ENCODE measurements around the gene PAX4. TPM values are rescaled to one million over a fixed set of nuclear protein-coding genes. Genes with fewer than 3 reads are reported as not detected.

The PAX4 gene
- not detected for total RNA-seq

GRCh38 chr7:127618042-127618441 lies at the start of gene PAX4:
PAX4 (minus strand) TSS chr7:127618142; CDS start chr7:127615928, 2,214 bp downstream.

GRCh38 chr7:127651556-127652332 lies 33.8 kb upstream of the PAX4 start, which contains the start of gene SND1:
SND1 (plus strand) TSS chr7:127652194; CDS start chr7:127652374, 180 bp downstream.

GRCh38 chr7:127588019-127588696 lies 29.8 kb downstream of the PAX4 start, which contains the start of gene ARF5:
ARF5 (plus strand) TSS chr7:127588411; CDS start chr7:127588499, 88 bp downstream.

GRCh38 chr7:127585044-127585953 lies 32.6 kb downstream of the PAX4 start, which contains the start of gene GCC1:
GCC1 (minus strand) TSS chr7:127585596; CDS start chr7:127585182, 414 bp downstream.

Other genes starting within 250 kb of the PAX4 start
- 36.9 TPM for gene ZNF800, start 225.4 kb downstream of the PAX4 start, total RNA-seq
- 13.5 TPM for gene GCC1, start 32.5 kb downstream of the PAX4 start, total RNA-seq
- gene ARF5, start 29.7 kb downstream of the PAX4 start, total RNA-seq = 80.8 TPM
- 3.4 TPM for gene FSCN3, start 24.4 kb downstream of the PAX4 start, total RNA-seq
- gene SND1, start 34.1 kb upstream of the PAX4 start, total RNA-seq = 77.0 TPM